GM18861 (cell line): ENCODE measurements around the gene PPP1R12B.
A peak's percentile ranks its signal among the peaks of the same experiment; 100 is the strongest.
"Not testable (repeated sequence)": the region's sequence is repeated elsewhere in the genome, so short reads cannot be mapped to it uniquely, and the experiment has no call there.

ENCODE experiments used
- ATAC-seq: cut with Tn5 transposase; IDR thresholded peaks from one replicate; pipeline ENCODE4 v1.9.1; 2021; ENCODE audit not compliant: unreplicated experiment

The PPP1R12B gene

GRCh38 chr1:202624781-202625108, 276.2 kb downstream of the PPP1R12B start:
- no peak for ATAC-seq

GRCh38 chr1:202625416-202626360, 277.2 kb downstream of the PPP1R12B start:
- ATAC-seq: no peak

GRCh38 chr1:202627036-202627435, 278.5 kb downstream of the PPP1R12B start:
- ATAC-seq: not testable (repeated sequence)

DNA sequence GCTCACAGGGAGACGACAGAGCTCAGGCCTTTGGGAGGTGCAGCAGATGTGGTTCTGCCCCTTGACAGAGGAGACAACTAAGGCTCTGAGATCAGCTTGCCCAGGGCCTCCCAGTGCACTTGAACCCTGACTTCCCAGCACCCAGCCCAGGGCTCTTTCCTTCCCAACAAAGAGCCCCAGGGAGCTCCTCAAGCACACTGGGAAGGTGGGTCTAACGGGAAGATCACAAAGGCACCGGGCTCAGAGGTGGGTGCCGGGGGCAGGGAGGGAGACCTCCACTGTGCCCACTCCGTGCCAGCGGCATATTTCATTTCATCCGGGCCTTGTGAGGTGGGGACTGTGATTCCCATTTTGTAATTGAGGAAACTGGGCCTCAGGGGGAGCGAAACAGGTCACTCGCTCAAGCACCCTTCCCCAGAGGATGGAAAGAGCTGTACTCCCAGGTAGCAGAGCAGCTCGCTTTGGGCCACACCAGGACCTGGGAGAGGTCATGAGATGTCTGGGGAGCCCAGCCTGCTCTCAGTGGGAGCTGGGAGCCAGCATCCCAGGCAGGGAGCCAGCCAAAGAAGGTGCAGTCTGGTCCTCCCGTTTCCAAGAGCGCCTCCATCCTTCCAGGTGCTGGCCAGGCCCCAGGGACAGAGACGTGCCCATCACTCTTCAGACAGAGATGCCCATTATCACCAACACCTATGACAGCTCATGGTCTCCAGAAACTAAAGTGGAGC, 279.5 kb downstream of the PPP1R12B start:
- ATAC-seq: no peak

GRCh38 chr1:202628646-202629215, 280.2 kb downstream of the PPP1R12B start:
- no peak for ATAC-seq

DNA sequence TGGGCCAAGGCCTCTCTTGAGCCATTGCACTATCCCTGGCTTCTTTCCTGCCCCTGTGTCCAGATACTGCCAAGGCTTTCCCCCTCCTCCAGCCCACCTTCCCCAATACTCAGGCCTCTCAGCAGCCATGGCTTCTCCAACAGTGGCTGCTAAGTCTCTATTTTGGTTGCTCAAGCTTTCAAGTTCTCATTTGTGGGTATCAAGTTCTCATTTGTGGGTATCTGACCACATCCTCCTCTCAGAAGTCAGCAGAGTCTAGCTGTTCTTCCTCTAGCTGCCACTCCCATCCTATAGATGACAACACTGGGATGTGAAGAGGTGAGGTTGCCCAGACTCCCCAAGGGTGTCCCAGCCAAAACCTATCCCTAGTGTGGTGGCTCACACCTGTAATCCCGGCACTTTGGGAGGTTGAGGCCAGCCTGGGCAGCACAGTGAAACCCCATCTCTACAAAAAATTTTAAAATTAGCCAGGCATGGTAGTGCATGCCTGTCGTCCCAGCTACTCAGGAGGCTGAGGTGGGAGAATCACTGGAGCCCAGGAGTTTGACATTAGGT, 280.8 kb downstream of the PPP1R12B start:
- peak; percentile 84 for ATAC-seq

GRCh38 chr1:202630096-202630495, 281.6 kb downstream of the PPP1R12B start:
- not testable (repeated sequence) for ATAC-seq

DNA sequence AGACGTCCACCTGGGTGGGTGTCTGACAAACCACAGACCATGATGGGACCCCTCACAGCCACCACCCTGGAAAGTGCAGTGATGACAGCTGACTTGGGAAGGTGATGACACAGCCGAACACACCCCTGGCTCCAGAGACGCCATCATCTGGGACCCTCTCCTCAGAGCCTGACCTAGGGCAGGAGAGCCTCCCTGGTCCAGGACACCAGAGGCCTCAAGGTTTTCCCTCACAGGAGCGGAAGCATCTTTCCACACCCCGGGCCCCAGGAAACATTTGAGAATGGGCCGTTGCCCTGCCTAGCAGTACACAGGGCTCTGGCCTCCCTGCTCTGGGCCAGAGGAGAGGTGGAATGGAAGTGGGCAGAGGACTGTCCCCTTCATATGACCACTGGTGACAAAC, 282.0 kb downstream of the PPP1R12B start:
- no peak for ATAC-seq

- no peak for ATAC-seq
Measured at GRCh38 chr1:202631076-202631923, 282.8 kb downstream of the PPP1R12B start.

DNA sequence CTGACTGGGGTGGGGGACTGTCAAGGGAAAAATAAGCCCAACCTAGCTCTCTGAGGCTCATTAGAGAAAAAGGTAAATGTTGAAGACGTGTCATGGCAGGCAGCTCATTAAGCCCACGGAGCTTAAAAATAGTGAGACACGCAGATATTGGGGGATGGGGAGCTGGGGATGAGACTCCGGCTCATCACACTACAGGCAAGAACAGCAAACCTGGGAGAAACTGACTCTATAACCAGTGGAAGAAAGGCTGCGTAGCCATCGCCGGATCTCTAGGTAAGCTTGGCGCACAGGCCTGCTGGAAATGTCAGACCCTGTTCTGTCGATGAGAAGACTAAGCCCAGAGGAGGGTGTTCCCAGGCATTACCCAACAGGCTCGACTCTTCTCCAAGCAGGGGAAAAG, 283.7 kb downstream of the PPP1R12B start:
- ATAC-seq: no peak

DNA sequence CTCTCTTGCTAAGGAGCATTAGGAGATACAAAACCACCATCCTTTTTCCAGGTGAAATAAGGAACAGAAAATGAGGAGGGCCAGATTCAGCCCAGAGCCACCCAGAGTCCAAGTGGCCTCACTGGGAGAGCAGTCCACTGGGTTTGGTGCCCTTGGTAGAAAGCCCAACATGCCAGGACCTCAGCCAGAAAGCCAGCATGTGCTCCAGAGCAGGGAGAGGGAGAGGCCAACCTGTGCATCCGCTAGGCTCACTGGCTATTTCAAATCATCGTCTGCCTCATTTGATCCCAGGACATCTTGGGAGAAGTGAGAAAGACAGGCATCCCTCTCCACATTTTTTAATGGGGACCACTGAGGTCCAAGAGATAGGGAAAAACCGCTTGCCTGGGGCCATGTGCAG, 287.7 kb downstream of the PPP1R12B start:
- not testable (repeated sequence) for ATAC-seq

DNA sequence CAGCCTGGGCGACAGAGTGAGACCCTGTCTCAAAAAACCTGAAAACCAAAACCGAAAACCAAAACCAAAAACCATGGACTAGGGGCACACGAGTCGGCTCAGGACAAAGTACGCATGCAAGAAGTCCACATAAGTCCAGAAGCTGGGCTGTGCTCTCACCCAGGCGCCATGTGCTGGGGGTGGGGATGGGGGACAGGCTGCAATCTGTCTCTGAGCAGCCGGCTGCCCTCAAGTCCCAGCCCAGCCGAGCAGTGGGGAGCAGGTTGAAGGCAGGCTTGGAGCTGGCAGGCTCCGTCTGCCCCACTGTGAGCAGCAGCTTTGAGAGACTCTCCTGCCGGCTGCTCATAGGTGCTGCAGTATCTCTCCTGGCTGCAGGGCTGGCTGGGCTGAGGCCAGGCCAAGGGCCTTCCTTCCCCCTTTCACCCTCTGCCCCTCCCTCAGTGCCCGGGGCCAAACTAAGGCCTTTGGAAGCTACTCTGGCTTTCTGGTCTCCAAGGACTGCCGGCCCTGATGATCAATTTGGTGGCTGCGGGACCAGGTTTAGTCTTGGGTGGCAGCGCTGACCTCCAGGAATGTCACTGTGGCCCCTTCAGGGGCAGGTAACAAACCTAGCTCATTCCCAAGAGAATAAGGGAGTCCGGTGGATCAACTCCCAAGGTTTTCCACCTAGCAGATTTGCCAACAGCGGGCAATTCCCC, 289.0 kb downstream of the PPP1R12B start:
- not testable (repeated sequence) for ATAC-seq

DNA sequence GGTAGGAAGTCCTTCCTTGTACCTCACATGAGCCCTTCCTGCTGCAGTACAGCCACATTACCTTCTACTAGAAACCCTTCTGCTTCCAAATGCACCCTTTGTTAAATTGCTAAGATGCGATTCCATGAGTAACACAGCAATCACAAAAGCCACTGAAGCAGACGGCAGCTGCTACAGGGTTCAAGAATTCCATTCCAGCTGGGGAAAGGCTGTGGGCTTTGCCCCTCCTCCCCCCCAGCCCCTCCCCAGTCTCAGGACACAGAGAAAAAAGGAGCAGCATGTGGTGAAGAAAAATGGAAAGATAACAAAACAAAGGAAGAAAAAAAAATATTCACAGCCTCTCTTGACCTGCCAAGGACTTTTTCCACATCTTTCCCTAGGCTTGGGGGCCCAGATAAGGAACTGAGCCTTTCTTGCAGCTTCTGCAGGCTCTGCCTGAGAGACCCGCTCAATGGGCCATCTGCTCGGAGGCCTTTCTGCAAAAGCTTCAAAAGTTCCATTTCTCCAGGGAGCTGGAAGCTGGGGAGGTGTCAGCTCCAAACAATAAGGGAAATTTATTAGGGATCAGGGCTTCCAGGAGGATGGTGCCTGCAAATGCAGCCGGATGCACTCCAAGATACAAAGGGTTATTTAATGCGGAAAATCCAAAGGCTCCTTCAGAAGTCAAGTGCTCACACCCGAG, 289.7 kb downstream of the PPP1R12B start:
- no peak for ATAC-seq

DNA sequence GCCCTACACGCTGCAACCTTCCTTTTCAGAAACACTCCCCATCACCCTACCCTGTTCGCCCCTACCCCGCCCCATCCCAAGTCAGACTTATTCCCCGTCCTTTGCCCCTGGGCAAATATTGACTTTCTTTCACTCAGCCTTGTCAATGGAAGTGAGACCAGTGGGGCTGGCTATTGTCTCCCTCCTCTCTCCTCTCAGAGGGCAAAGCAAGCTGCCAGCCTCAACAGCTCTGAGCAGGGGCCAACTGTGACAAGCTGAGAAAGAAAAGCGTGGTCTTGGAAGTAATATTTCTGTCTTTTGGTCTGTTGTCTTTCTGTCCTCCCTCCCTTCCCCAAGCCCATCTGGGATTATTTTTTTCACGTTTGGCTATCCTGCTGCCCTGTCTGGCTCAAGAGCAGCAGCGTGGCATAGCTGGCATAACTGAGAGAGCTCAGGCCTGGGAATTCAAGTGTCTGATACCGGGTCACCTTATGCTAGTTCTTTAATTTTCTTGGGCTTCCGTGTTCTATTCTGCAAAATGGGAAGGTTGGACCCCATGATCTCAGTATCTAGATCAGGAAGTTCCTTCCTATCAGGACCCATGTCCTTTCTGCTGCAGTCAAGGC, 290.3 kb downstream of the PPP1R12B start:
- ATAC-seq: not testable (repeated sequence)

DNA sequence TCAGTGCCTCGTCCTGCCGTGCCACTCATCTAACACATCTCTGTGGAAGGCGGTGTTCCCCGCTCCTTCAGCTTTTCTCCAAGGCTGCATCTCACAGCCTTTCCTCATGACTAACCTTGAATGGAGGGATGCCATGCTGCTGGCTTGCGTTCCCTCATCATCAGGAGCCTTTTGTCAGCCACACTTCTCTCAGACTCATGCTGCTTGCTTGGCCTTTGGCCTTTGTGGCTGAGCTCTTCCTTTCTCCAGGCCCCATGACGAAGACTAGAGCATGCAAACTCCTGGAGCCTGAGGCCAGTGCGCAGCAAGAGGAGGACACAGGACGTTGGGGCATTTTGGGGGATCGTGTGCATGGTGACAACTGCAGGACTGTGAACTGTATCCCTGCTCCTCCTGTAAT, 291.0 kb downstream of the PPP1R12B start:
- ATAC-seq: no peak

DNA sequence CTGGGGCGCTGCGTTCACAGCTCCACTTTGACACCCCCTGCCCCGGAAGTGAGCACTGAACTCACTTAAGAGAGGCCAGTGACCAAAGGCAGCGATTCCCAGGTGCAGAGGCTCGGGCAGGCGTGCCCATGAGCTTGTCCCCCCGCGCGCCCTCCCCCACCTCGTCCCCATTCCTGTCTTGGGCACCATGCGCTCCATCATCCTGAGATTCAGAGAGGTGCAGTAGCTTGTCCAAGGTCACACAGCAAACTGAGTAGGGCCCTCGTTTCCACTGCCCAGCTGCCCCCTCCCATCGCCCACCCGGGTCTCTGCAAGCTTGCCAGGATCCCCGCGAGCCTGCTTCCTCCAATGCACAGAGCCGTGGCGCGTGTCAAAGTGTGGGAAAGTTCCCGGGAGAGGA, 293.7 kb downstream of the PPP1R12B start:
- ATAC-seq: no peak
